ENCODE data around the gene VSX1.

Gene VSX1

GRCh38 chr20:25087186-25087929 lies 5.4 kb upstream of the VSX1 start:
- DNase-seq (ENCODE audit: low read depth), result no peak

GRCh38 chr20:25085756-25086495 lies 4.0 kb upstream of the VSX1 start:
- DNase-seq (ENCODE audit: low read depth), result no peak

DNA sequence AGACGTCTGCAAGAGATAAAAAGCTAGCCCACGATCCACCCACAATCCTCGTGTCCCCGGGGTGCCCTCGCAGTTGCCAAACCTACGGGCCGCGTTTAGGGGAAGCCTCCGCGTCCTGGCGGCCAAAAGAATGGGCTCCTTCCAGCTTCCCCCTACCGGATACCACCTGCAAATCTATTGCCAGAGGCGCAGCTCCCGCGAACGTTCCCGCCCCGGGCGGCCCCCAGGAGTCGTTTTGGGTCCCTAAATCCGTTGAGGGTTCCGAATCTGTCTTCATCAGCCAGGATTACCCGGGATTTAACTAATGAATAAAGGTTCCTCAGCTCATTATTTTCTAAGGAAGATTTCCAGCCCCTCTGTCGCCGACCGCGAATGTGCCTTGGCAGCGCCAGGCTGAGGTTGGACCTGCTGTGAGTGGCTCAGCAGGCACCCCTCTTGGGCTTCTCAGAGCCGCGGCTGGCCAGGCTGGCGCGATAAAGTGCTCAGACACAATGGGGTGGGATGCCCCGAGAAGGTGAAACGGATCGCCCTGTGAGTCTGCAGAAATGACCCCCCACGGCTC lies 2.8 kb upstream of the VSX1 start:
- DNase-seq (ENCODE audit: low read depth), result no peak

DNA sequence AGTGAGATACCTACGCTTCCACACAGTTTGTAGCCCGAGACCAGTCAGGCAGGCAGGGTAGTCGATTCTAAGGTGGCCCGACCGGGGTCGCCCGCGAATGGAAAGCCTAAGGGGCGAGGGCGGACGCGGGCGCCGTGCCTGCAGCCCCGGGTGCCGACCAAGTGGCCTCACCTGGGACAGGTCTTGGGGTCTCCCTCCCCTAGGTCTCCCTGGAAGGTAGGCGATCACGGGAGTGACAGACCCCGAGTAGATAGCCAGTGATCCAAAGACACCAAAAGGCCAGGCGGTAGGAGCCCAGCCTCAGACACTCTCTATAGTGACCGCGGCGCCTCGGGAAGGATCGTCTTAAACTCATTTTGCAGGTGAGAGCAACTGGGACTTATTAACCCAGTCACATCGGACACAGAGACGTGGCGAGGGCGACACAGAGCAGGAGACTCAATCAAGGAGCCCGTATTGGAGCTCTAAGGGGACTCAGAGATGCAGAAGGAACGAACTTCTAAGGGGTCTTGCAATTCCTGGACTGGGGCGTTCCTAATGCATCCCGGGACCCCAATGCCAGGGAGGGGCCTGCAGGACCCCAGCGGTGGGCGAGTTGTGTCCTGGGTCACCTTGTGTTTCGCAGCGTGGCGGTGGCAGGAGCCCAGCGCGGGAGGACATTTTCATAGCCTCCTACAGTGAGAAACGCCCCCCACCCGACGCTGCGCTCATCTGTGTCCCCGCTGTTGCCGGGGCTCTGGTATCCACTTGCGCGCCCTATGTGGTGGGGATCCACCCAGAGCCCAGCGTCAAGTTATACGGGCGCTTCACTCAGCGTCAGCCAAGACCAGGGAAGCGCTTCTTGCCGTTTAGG lies 2.1 kb upstream of the VSX1 start:
- DNase-seq (ENCODE audit: low read depth), result no peak

- no peak for DNase-seq (ENCODE audit: low read depth)
Observed at GRCh38 chr20:25083141-25083772, 1.3 kb upstream of the VSX1 start.

DNA sequence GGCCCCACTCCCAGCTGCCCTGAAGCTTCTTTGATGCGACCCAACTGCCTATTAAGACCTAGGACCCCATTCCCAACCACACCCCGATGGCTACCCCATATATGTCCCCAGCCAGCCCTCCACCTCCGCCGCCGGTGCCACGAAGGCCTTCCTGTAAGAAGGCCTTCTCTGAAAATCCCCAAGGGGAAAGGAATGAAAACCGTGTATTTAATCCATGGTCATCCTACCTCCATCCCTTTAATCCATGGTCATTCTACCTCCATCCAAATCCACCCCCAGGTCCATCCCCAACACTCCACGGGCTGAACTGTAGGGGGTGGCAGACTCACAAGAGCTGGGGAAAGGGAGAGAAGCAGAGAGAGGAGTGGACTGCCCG lies 545 bp upstream of the VSX1 start:
- no peak for DNase-seq (ENCODE audit: low read depth)

- DNase-seq (ENCODE audit: low read depth), result no peak
Observed at GRCh38 chr20:25081065-25081729, 744 bp downstream of the VSX1 start.

- no peak for DNase-seq (ENCODE audit: low read depth)
Observed at GRCh38 chr20:25079171-25079570, 2.8 kb downstream of the VSX1 start.

DNA sequence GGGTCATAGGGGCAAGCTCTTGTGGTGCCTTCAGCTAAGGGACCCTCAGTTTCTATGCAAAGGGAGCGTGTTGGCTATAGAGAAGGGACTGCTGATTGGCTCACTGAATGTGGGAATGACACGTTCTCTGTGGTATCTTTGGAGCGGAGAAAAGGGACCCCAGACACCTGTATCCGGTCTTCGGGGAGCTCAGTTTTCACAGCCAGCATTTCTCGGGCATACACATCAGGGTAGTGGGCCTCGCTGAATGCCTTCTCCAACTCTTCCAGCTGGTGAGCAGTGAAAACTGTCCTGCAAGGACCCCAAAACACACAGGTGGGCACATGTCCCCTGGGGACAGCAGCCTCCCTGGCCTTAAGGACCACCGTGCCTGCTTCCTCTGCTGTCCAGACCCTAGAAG lies 3.3 kb downstream of the VSX1 start:
- no peak for DNase-seq (ENCODE audit: low read depth)

- DNase-seq (ENCODE audit: low read depth), result no peak
Observed at GRCh38 chr20:25077610-25078169, 4.3 kb downstream of the VSX1 start.

GRCh38 chr20:25076731-25077609 lies 5.0 kb downstream of the VSX1 start:
- no peak for DNase-seq (ENCODE audit: low read depth)

- no peak for DNase-seq (ENCODE audit: low read depth)
Observed at GRCh38 chr20:25076201-25076600, 5.7 kb downstream of the VSX1 start.

- no peak for DNase-seq (ENCODE audit: low read depth)
Observed at GRCh38 chr20:25073544-25073943, 8.4 kb downstream of the VSX1 start.

- no peak for DNase-seq (ENCODE audit: low read depth)
Observed at GRCh38 chr20:25072226-25072811, 9.6 kb downstream of the VSX1 start.

DNA sequence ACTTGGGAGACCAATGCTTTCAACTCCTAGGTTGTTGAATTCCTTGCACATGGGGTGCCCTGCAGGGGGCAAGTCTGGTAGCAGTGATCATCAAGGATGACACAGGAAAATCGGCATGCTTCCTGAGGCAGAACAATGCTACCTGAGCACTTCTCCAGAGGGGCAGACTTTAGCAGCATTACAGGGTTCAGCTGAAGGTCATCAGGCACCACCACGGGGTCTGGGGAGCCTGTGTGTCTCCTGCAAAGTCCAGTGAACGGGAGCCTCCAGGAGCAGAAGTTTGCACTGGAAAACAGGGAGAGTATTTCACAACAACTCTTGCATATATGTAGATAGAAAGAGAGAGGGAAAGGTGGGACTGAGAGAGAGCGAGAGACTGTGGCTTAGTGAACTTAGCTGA lies 10.2 kb downstream of the VSX1 start:
- DNase-seq (ENCODE audit: low read depth), result no peak

DNA sequence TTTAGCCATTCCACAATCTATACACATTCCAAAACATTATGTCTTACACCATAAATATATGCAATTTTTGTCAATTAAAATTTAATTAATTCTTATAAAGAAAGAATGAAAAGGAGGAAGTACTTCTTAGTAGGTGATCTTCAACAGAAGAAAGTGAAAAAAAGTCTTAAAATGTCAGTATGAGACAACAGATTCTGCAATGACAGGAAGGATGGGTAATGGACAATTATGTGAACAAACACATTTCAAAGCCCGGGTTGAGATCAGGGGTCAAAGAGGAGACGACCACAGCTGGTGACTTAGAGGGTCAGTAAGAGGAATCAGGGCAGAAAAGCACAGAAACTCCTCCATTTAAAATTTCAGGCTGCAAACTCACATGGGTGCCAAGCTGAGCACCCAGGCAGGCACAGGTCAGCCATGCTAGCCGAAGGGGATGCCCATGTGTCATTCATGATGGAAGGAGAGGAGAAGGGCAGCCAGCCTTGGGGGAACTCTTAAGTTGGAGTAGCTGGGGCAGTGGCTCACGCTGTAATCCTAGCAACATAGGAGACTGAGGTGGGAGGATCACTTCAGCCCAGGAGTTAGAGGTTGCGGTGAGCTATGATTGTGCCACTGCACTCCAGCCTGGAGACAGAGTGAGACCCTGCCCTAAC lies 11.0 kb downstream of the VSX1 start:
- DNase-seq (ENCODE audit: low read depth), result no peak

- DNase-seq (ENCODE audit: low read depth), result no peak
Observed at GRCh38 chr20:25067102-25067987, 14.6 kb downstream of the VSX1 start.

GRCh38 chr20:25066386-25066785 lies 15.6 kb downstream of the VSX1 start:
- no peak for DNase-seq (ENCODE audit: low read depth)
